HEK293T (cell line): Measurements from ENCODE around the gene RAPGEF4.

ENCODE experiments used
- CTCF ChIA-PET: fragments of 350-600 bp; formaldehyde crosslinking; extraction: SDS; loops from one replicate; lab custom pipeline; 2021; ENCODE audit warnings: antibody characterized with exemption, inconsistent platforms; lab: Yijun Ruan, JAX
- POLR2A ChIA-PET: fragments of 350-600 bp; formaldehyde crosslinking; extraction: SDS; loops from one replicate; lab custom pipeline; 2020; ENCODE audit warnings: antibody characterized with exemption, inconsistent platforms; lab: Yijun Ruan, JAX
- DNase-seq: peaks from one replicate; pipeline ENCODE4 v3.0.0; 2012; ENCODE audit warnings: mixed read lengths; ENCODE audit errors: extremely low spot score
- ARNT ChIP-seq: fragments of 450-650 bp; IDR thresholded peaks from 2 replicates; pipeline ENCODE4 v1.6.1; 2017; ENCODE audit warnings: mild to moderate bottlenecking
- BHLHE40 ChIP-seq: fragments of 450-650 bp; IDR thresholded peaks from 2 replicates; pipeline ENCODE4 v1.6.1; 2016; ENCODE audit warnings: mild to moderate bottlenecking, moderate library complexity, borderline replicate concordance
- CTBP1 ChIP-seq: fragments of 450-650 bp; IDR thresholded peaks from 2 replicates; pipeline ENCODE4 v1.6.1; 2016; ENCODE audit warnings: borderline replicate concordance
- ELF4 ChIP-seq: fragments of 450-650 bp; IDR thresholded peaks from 2 replicates; pipeline ENCODE4 v1.6.1; 2017; ENCODE audit warnings: antibody characterized with exemption
- FOXA1 ChIP-seq: fragments of 450-650 bp; IDR thresholded peaks from 2 replicates; pipeline ENCODE4 v1.6.1; 2016; ENCODE audit warnings: mild to moderate bottlenecking
- FOXK2 ChIP-seq: fragments of 450-650 bp; IDR thresholded peaks from 2 replicates; pipeline ENCODE4 v1.6.1; 2016; ENCODE audit warnings: mild to moderate bottlenecking
- FOXM1 ChIP-seq: fragments of 450-650 bp; IDR thresholded peaks from 2 replicates; pipeline ENCODE4 v1.6.1; 2017; ENCODE audit warnings: mild to moderate bottlenecking, borderline replicate concordance
- HDGF ChIP-seq: fragments of 450-650 bp; IDR thresholded peaks from 2 replicates; pipeline ENCODE4 v1.6.1; 2017; ENCODE audit warnings: antibody characterized with exemption, borderline replicate concordance
- L3MBTL2 ChIP-seq: fragments of 450-650 bp; conservative IDR thresholded peaks from 2 replicates; pipeline ENCODE4 v1.6.1; 2016; ENCODE audit warnings: mild to moderate bottlenecking
- LEF1 ChIP-seq: fragments of 450-650 bp; IDR thresholded peaks from 2 replicates; pipeline ENCODE4 v1.6.1; 2017; ENCODE audit warnings: mild to moderate bottlenecking, borderline replicate concordance
- NFRKB ChIP-seq: fragments of 450-650 bp; IDR thresholded peaks from 2 replicates; pipeline ENCODE4 v1.6.1; 2016; ENCODE audit warnings: mild to moderate bottlenecking, moderate library complexity
- SP1 ChIP-seq: fragments of 450-650 bp; IDR thresholded peaks from 2 replicates; pipeline ENCODE4 v1.6.1; 2017
- SUZ12 ChIP-seq: fragments of 450-650 bp; IDR thresholded peaks from 2 replicates; pipeline ENCODE4 v1.6.1; 2016; ENCODE audit warnings: mild to moderate bottlenecking
- TARDBP ChIP-seq: fragments of 450-650 bp; IDR thresholded peaks from 2 replicates; pipeline ENCODE4 v1.6.1; 2016
- ZNF384 ChIP-seq: fragments of 450-650 bp; IDR thresholded peaks from 2 replicates; pipeline ENCODE4 v1.6.1; 2016
- TF ChIP-seq, protein P1 (sequence below): fragments of 450-650 bp; IDR thresholded peaks from 2 replicates; pipeline ENCODE4 v1.6.1; 2016

RAPGEF4 gene

DNA sequence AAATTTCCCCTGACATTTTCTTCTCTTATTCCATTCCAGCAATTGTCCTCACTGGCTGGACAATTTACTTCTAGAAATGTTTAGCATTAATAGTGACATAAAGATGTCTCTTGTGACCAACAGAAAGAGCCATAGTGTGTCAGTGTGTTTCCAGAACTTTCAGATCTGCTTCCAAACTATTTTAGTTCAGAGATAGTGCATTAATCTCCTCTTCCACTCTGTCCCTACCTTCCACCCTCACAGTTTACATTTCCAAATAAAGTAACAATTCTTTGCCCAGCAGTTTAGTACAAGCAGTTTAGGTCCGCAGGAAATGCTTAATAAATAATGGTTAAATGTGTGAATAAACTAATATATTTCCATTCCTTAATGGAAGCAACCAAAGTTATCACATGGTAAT lies 24.5 kb upstream of the RAPGEF4 start:
- TF ChIP-seq NFRKB (no peak), HDGF (no peak), TARDBP (no peak), CTBP1 (no peak)
- ChIA-PET CTCF (interaction anchor here (0.6 to 1.0 kb wide), 6 partner anchors 10 to 122 kb away, joined by 3 to 4 read pairs (median 3); no protein-coding TSS in a partner anchor), POLR2A (no interaction called here)
- DNase-seq, result no peak

DNA sequence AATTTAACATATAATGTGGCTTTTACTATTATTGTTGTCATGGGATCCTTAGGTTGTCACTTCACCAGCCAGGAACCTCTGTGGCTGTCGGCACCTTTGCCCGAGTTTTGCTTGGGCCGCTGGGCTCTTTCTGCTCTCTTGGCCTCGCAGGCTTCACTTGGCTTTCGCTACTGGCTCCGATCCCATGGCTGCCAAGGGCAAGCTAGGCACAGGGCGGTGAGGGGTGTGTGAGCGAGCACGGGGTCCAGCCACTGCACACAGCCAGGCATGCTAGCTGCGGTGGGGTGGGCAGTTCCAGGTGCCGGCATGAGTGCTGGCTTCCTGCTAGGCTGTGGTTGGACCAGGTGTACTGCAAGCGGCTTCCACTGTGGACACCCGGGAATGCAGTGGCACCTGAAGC lies 23.4 kb upstream of the RAPGEF4 start:
- ChIA-PET CTCF (no interaction called here), POLR2A (no interaction called here)
- no peak for TF ChIP-seq SP1
- no peak for TF ChIP-seq HDGF
- TF ChIP-seq BHLHE40, result no peak
- TF ChIP-seq ARNT, result no peak
- TF ChIP-seq, protein P1, sequence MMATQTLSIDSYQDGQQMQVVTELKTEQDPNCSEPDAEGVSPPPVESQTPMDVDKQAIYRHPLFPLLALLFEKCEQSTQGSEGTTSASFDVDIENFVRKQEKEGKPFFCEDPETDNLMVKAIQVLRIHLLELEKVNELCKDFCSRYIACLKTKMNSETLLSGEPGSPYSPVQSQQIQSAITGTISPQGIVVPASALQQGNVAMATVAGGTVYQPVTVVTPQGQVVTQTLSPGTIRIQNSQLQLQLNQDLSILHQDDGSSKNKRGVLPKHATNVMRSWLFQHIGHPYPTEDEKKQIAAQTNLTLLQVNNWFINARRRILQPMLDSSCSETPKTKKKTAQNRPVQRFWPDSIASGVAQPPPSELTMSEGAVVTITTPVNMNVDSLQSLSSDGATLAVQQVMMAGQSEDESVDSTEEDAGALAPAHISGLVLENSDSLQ, result no peak
- TF ChIP-seq L3MBTL2, result no peak
- DNase-seq, result no peak

DNA sequence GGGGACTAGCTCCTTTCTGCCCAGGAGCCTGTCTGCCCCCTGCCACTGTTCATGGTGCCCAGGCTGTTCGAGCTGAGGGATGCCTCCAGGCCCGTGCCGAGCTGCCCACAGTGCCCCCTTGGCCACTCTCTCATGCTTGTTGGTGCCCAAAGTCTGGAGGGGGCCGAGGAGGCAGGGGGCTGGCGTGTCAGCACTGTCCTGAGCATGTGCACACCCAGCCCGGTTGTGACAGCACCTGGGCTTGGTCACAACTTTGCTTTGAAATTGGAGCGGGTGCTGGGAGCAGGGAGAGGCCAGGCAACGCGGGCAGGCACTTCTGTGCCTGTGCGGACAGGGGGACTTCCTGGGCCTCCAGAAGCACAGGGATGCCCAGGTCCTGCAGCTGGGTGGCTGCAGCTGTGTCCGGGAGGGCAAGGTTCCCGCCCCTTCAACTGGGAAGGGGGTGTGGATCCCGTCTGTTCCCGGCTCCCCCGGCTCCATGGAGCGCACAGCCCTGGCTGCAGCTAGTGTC lies 22.2 kb upstream of the RAPGEF4 start:
- no peak for DNase-seq
- CTCF ChIA-PET, result no interaction called here
- POLR2A ChIA-PET, result no interaction called here
- TF ChIP-seq TARDBP, result no peak
- TF ChIP-seq NFRKB, result no peak
- TF ChIP-seq L3MBTL2, result no peak

DNA sequence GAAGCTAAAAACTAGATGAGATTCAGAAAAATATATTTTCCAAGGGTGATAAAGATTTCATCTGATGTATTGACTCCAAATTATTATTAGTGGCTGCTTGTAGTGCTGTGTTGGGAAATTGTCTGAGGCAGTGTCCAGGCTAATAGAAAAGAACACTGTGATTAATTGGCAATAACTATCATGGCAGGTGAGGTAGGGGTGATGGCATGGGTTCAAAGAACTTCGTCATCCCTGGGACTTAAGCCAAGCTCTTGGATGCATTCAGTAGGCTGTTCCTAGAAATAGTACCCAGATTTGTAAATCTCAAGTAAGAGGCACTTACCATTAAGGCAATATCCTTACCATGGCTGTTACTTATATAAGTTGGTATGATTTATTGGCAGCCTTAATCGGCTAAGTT lies 13.2 kb upstream of the RAPGEF4 start:
- POLR2A ChIA-PET, result interaction anchor here (1.4 kb wide), 1 partner anchor 14 kb away, joined by 3 read pairs; no protein-coding TSS in a partner anchor
- CTCF ChIA-PET, result interaction anchor here (1.3 kb wide), 1 partner anchor 12 kb away, joined by 3 read pairs; no protein-coding TSS in a partner anchor
- DNase-seq, result no peak
- TF ChIP-seq HDGF (no peak), L3MBTL2 (no peak), CTBP1 (no peak), SP1 (no peak), SUZ12 (no peak), BHLHE40 (no peak), ELF4 (no peak), FOXK2 (no peak), LEF1 (no peak), NFRKB (no peak), FOXA1 (no peak), ARNT (no peak), FOXM1 (no peak), ZNF384 (no peak), TARDBP (no peak)
- TF ChIP-seq, protein P1, result no peak

DNA sequence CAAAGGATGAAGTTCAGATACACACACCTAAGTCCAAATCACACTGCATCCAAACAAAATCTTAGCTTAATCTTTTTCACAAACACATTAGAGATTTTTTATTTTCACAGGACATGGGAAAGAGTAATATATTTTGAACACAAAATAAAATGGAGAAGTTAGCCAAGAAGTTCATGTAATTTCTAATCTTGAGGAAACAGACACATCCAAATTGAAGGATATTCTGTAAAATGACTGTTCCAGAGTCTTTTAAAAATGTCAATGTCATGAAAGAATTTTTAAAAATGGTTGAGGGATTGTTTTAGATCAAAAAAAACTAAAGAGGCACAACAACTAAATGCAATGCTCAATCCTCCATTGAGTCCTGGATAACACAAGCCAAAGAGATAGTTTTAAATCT lies 12.4 kb upstream of the RAPGEF4 start:
- TF ChIP-seq ARNT (no peak), NFRKB (no peak), HDGF (no peak), TARDBP (no peak), FOXM1 (no peak), BHLHE40 (no peak), ELF4 (no peak), SUZ12 (no peak), SP1 (no peak), FOXK2 (no peak), L3MBTL2 (no peak), FOXA1 (no peak), LEF1 (no peak), ZNF384 (no peak), CTBP1 (no peak)
- TF ChIP-seq, protein P1, result no peak
- ChIA-PET CTCF (interaction anchor here (1.3 kb wide), 1 partner anchor 13 kb away, joined by 3 read pairs; no protein-coding TSS in a partner anchor), POLR2A (interaction anchor here (1.4 kb wide), 1 partner anchor 13 kb away, joined by 3 read pairs; no protein-coding TSS in a partner anchor)
- DNase-seq, result no peak

DNA sequence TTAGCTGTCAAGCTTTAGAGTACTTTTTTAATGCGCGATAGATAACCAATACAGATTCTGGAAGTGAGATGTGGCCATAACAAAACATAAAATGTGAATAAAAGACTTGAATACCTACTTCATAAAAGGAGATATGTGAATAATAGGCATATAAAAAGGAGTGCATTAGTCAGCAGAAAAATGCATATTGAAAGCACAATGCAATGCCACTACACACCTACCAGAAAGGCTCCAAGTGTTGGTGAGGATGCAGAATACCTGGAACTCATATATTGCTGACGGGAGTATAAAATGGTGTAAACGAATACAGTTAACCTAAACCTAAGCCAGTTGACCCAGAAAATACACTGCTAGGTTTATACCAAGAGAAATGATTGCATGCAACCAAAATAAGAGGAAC lies 10.9 kb upstream of the RAPGEF4 start:
- no peak for TF ChIP-seq BHLHE40
- no peak for TF ChIP-seq FOXK2
- no peak for TF ChIP-seq NFRKB
- no peak for TF ChIP-seq LEF1
- no peak for TF ChIP-seq TARDBP
- TF ChIP-seq ELF4, result no peak
- TF ChIP-seq ZNF384, result no peak
- TF ChIP-seq L3MBTL2, result no peak
- TF ChIP-seq SUZ12, result no peak
- no peak for TF ChIP-seq SP1
- no peak for TF ChIP-seq FOXA1
- TF ChIP-seq ARNT, result no peak
- TF ChIP-seq CTBP1, result no peak
- TF ChIP-seq FOXM1, result no peak
- TF ChIP-seq HDGF, result no peak
- TF ChIP-seq, protein P1, result no peak
- ChIA-PET CTCF (no interaction called here), POLR2A (interaction anchor here (0.9 kb wide), 1 partner anchor 11 kb away, joined by 3 read pairs; the partner anchor contains the start of gene RAPGEF4)
- DNase-seq, result no peak
